Spleen (tissue), 7 donors: ENCODE data around the gene TNN.

ENCODE experiments used
- POLR2A ChIP-seq, 3 donors: fragments of 450-650 bp; IDR thresholded peaks; one replicate each; pipeline ENCODE4 v1.5.1; 2017; ENCODE audit warnings: antibody characterized with exemption in 3 of 3, mild to moderate bottlenecking in 1 of 3
- POLR2AphosphoS5 ChIP-seq, 3 donors: sonication (generic); formaldehyde crosslinking; IDR thresholded peaks; one replicate each; pipeline ENCODE4 v1.5.1; 2017; ENCODE audit warnings: antibody characterized with exemption in 3 of 3
- TF ChIP-seq, protein P1 (sequence below), 11 experiments: fragments of 200-600 bp in 7 of 11; fragments of 450-650 bp in 4 of 11; sonication (generic) in 4 of 11; IDR thresholded peaks in 8 of 11; conservative IDR thresholded peaks in 3 of 11; 1 replicate in 7 of 11; 2 replicates in 4 of 11; pipeline versions ENCODE4 v1.4.0 to v1.8.0; 2016 to 2021; ENCODE audit warnings: antibody characterized with exemption in 11 of 11, inconsistent platforms in 4 of 11, mild to moderate bottlenecking in 1 of 11
- donor health status: DM: no; HTN: no; CAD: no; lungs with moderate emphysema.
- donor health status: DM: no; HTN: no; CAD: no.
- donor health status: DM: no; HTN: no; CAD: no.

DNA sequence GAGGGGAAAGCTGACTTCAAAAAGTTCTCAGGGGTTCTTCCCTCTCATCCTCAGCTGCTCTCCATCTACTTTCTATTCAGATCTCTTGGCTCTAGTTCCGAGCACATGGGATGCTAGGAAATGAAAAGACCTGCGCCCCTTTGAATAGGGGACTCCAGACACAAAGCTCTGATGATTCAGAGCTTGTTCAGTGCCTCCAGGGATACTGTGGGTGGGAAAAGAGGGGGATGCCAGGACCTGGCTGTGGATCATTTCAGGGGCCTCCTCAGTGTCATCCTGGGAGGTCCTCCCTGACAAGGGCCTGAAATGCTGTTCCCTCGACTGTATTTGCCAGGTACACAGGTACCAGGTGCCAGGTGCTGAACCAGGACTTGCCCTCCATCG is 125.9 kb downstream of the TNN start:
- no peak for TF ChIP-seq POLR2A (IDR thresholded peaks at IDR 0.05)
- TF ChIP-seq, protein P1, sequence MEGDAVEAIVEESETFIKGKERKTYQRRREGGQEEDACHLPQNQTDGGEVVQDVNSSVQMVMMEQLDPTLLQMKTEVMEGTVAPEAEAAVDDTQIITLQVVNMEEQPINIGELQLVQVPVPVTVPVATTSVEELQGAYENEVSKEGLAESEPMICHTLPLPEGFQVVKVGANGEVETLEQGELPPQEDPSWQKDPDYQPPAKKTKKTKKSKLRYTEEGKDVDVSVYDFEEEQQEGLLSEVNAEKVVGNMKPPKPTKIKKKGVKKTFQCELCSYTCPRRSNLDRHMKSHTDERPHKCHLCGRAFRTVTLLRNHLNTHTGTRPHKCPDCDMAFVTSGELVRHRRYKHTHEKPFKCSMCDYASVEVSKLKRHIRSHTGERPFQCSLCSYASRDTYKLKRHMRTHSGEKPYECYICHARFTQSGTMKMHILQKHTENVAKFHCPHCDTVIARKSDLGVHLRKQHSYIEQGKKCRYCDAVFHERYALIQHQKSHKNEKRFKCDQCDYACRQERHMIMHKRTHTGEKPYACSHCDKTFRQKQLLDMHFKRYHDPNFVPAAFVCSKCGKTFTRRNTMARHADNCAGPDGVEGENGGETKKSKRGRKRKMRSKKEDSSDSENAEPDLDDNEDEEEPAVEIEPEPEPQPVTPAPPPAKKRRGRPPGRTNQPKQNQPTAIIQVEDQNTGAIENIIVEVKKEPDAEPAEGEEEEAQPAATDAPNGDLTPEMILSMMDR (IDR thresholded peaks at IDR 0.05 in 8 of 11, conservative IDR thresholded peaks at IDR 0.05 in 3 of 11) = no peak
- TF ChIP-seq POLR2AphosphoS5 (IDR thresholded peaks at IDR 0.05) = no peak
